ENCODE measurements around the gene PTPN7. TPM values are rescaled to one million over a fixed set of nuclear protein-coding genes. Genes with fewer than 3 reads are reported as not detected.
A peak's percentile ranks its signal among the peaks of the same experiment; 100 is the strongest.
"Not testable (repeated sequence)": the region's sequence is repeated elsewhere in the genome, so short reads cannot be mapped to it uniquely, and the experiment has no call there.

Gene PTPN7
- total and polyA plus RNA-seq, 4 donors: 0.98 to 2.5 (median 1.4) TPM

DNA sequence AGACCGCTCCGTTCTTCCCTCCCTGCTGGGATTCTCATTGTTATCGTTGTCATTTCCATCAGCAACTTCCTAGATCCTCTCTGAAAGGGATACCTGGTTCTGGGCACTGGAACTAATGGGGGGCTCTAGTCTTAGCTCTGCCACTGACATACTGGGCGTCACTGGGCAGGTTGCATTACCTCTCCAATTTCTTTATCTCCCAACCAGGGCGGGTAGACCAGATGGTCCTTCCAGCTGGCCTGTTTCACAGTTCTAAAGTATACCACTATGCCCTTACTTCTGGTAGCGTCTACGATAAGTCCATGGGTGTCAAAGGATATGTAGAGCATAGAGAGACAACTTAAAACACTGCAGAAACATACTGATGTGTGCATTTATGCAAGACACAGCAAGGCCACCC is 36.3 kb downstream of the PTPN7 start:
- DNase-seq (ENCODE audit: low read depth in 4 of 6, low spot score in 6 of 6): no peak
- Histone ChIP-seq H3K4me3 (ENCODE audit: low read depth, low read length) (peak overlapping the region; percentile 22), H3K27ac (ENCODE audit: low read depth, low read length) (peak overlapping the region; percentile 4), H3K36me3 (ENCODE audit: control insufficient read depth, insufficient read depth, low read length) (peaks cover 13% of the 10 kb centered on the region), H3K4me1 (ENCODE audit: control insufficient read depth, insufficient read depth, low read length) (peaks cover 76% of the 10 kb centered on the region), H3K27me3 (ENCODE audit: control insufficient read depth, insufficient read depth, low read length) (no peaks in the 10 kb centered on the region), H3K9me3 (ENCODE audit: control insufficient read depth, insufficient read depth, low read length) (no peaks in the 10 kb centered on the region)
- 60% methylated on average over 1 of the region's 7 CpGs for WGBS (ENCODE audit: insufficient coverage)

DNA sequence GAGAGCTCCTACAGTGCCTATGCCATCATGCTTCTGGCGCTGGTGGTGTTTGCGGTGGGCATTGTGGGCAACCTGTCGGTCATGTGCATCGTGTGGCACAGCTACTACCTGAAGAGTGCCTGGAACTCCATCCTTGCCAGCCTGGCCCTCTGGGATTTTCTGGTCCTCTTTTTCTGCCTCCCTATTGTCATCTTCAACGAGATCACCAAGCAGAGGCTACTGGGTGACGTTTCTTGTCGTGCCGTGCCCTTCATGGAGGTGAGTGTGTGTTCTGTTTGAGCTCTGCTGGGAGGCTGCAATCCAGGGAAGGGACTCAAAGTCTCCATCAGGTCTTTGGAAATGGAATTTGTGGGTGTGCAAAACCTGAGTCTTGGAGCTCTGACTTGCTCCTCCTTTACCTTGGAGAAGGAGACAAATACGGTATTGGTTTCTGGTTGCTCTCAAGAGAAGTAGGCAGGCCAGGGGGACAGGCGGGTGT is 37.0 kb downstream of the PTPN7 start:
- no peak for DNase-seq (ENCODE audit: low read depth in 4 of 6, low spot score in 6 of 6)
- WGBS (ENCODE audit: insufficient coverage): 93% methylated on average over 9 of the region's 10 CpGs
- H3K4me1 ChIP-seq (ENCODE audit: control insufficient read depth, insufficient read depth, low read length): peaks cover 68% of the 10 kb centered on the region
- H3K27me3 ChIP-seq (ENCODE audit: control insufficient read depth, insufficient read depth, low read length): no peaks in the 10 kb centered on the region
- peak overlapping the region; percentile 61 for H3K27ac ChIP-seq (ENCODE audit: low read depth, low read length)
- peaks cover 9% of the 10 kb centered on the region for H3K36me3 ChIP-seq (ENCODE audit: control insufficient read depth, insufficient read depth, low read length)
- H3K4me3 ChIP-seq (ENCODE audit: low read depth, low read length): peak overlapping the region; percentile 22
- H3K9me3 ChIP-seq (ENCODE audit: control insufficient read depth, insufficient read depth, low read length): no peaks in the 10 kb centered on the region

DNA sequence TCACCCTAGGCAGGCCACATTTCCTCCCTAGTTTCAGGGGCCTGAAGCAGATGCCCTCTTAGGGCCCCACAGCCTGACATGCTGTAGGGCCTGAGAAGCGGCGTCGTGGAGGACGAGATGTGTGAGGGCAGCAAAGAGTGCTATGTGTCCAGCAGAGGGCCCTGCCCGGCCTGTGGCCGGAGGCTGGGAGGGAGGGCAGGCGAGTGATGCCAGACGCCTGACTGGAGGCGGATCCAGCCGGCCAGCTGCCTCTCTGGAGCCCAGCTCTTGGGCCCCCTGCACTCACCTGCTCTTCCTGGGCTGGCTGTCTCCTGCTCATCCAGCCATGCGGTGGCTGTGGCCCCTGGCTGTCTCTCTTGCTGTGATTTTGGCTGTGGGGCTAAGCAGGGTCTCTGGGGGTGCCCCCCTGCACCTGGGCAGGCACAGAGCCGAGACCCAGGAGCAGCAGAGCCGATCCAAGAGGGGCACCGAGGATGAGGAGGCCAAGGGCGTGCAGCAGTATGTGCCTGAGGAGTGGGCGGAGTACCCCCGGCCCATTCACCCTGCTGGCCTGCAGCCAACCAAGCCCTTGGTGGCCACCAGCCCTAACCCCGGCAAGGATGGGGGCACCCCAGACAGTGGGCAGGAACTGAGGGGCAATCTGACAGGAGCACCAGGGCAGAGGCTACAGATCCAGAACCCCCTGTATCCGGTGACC is 37.6 kb downstream of the PTPN7 start, which contains the start of gene GPR37L1:
Gene GPR37L1, plus strand, starts transcription at position 279 of the 697 bp plus-strand sequence. Its CDS starts 47 bp downstream, at position 326.
- H3K27me3 ChIP-seq (ENCODE audit: control insufficient read depth, insufficient read depth, low read length): no peaks in the 10 kb centered on the region
- H3K36me3 ChIP-seq (ENCODE audit: control insufficient read depth, insufficient read depth, low read length): peaks cover 3% of the 10 kb centered on the region
- no peaks in the 10 kb centered on the region for H3K9me3 ChIP-seq (ENCODE audit: control insufficient read depth, insufficient read depth, low read length)
- peak within 1 kb of the TSS; percentile 61 for H3K27ac ChIP-seq (ENCODE audit: low read depth, low read length)
- peaks cover 62% of the 10 kb centered on the region for H3K4me1 ChIP-seq (ENCODE audit: control insufficient read depth, insufficient read depth, low read length)
- peak within 1 kb of the TSS; percentile 22 for H3K4me3 ChIP-seq (ENCODE audit: low read depth, low read length)
- 51% methylated on average over 19 of the region's 19 CpGs for WGBS (ENCODE audit: insufficient coverage)
- DNase-seq (ENCODE audit: low read depth in 4 of 6, low spot score in 6 of 6): peak in 2 of 6 donors; percentile 33 to 74

DNA sequence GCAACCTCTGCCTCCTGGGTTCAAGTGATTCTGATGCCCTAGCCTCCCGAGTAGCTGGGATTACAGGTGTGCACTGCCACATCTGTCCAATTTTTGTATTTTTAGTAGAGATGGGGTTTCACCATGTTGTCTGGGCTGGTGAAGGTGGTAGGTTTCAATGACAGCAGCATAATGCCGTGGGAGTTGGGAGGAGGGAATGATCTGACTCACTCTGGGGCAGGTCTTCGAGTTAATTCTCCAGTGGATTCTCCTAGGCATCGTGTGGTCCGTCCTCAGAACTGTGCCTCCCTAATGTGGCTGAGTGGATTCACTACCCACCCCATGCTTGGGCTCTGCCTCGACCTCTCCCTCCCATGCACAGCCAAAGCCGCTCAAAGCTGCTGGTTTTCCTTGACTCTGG is 39.4 kb downstream of the PTPN7 start:
- DNase-seq (ENCODE audit: low read depth in 4 of 6, low spot score in 6 of 6): no peak
- no peak overlapping the region for H3K27ac ChIP-seq (ENCODE audit: low read depth, low read length)
- no peak overlapping the region for H3K4me3 ChIP-seq (ENCODE audit: low read depth, low read length)
- peaks cover 44% of the 10 kb centered on the region for H3K4me1 ChIP-seq (ENCODE audit: control insufficient read depth, insufficient read depth, low read length)
- H3K27me3 ChIP-seq (ENCODE audit: control insufficient read depth, insufficient read depth, low read length): no peaks in the 10 kb centered on the region
- no peaks in the 10 kb centered on the region for H3K36me3 ChIP-seq (ENCODE audit: control insufficient read depth, insufficient read depth, low read length)
- no peaks in the 10 kb centered on the region for H3K9me3 ChIP-seq (ENCODE audit: control insufficient read depth, insufficient read depth, low read length)
- WGBS (ENCODE audit: insufficient coverage): 89% methylated on average over 6 of the region's 7 CpGs

DNA sequence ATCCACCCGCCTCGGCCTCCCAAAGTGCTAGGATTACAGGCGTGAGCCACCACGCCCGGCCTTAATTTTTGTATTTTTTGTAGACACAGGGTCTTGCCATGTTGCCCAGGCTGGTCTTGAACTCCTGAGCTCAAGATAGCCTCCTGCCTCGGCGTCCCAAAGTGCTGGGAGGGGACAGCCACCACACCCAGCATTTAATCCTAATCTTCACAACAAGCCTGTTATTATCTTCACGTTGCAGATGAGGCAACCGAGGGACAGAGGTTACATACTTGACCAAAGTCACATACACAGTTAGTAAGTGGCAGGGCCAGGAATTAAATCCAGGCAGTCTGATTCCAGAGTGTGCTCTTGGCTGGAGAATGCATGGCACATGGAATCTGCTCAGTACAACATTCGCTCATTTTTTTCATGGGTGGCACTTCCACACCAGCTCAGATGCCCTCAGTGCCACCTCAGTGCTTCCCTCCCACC is 42.5 kb downstream of the PTPN7 start:
- H3K4me3 ChIP-seq (ENCODE audit: low read depth, low read length): no peak overlapping the region
- H3K4me1 ChIP-seq (ENCODE audit: control insufficient read depth, insufficient read depth, low read length): peaks cover 27% of the 10 kb centered on the region
- H3K9me3 ChIP-seq (ENCODE audit: control insufficient read depth, insufficient read depth, low read length): no peaks in the 10 kb centered on the region
- H3K27me3 ChIP-seq (ENCODE audit: control insufficient read depth, insufficient read depth, low read length): no peaks in the 10 kb centered on the region
- no peak for DNase-seq (ENCODE audit: low read depth in 4 of 6, low spot score in 6 of 6)
- WGBS (ENCODE audit: insufficient coverage): 76% methylated on average over 8 of the region's 10 CpGs
- H3K36me3 ChIP-seq (ENCODE audit: control insufficient read depth, insufficient read depth, low read length): no peaks in the 10 kb centered on the region
- no peak overlapping the region for H3K27ac ChIP-seq (ENCODE audit: low read depth, low read length)

DNA sequence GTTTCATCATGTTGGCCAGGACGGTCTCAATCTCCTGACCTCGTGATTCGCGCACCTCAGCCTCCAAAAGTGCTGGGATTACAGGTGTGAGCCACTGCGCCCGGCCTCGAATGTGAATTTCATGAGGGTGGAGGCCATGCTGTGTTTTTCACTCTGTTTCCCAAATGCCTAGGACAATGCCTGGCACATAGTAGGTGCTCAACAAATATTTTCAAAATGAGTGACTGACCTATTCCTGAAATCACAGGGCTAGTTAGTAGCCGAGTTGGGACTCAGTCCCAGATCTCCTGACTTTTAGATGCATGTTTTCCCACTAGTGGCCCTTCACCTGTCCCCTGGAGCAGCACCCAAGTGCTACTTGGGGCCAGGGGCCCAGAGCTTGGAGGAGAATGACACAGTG is 44.1 kb downstream of the PTPN7 start:
- WGBS (ENCODE audit: insufficient coverage): over 99% methylated on average over 8 of the region's 8 CpGs
- H3K27ac ChIP-seq (ENCODE audit: low read depth, low read length): no peak overlapping the region

DNA sequence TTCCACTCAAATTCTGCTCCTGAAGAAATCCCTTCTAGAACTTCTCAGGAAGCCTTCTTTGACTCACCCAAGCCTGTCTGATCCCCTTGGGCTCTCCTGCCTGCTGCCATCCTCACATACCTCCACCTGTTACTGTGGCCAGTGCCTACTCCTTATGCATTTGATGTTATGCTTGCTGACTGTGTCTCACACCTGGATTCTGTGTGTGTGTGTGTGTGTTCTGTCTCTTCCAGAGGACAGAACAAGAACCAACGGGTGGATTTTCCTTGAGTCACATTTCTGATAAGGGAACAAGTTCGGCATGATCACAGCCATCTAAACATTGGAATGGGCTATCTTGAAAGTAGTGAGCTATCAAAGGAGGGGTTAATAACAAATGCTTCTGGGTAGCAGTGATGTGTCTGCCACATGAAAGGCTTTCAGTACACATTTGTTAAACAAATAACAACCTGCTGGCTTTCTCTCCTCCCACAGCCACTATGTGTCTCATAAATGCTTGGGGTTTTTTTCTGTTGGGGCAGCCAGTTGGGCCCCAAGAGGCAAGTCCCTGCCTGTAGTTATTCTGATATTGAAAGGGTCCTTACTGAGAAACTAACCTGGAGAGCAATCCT is 46.6 kb downstream of the PTPN7 start:
- no CpG with 5 or more reads among the region's 2 CpGs for WGBS (ENCODE audit: insufficient coverage)
- no peaks in the 10 kb centered on the region for H3K27me3 ChIP-seq (ENCODE audit: control insufficient read depth, insufficient read depth, low read length)
- H3K9me3 ChIP-seq (ENCODE audit: control insufficient read depth, insufficient read depth, low read length): no peaks in the 10 kb centered on the region
- no peak for DNase-seq (ENCODE audit: low read depth in 4 of 6, low spot score in 6 of 6)
- peak overlapping the region; percentile 19 for H3K27ac ChIP-seq (ENCODE audit: low read depth, low read length)
- H3K36me3 ChIP-seq (ENCODE audit: control insufficient read depth, insufficient read depth, low read length): no peaks in the 10 kb centered on the region
- H3K4me1 ChIP-seq (ENCODE audit: control insufficient read depth, insufficient read depth, low read length): peaks cover 16% of the 10 kb centered on the region
- H3K4me3 ChIP-seq (ENCODE audit: low read depth, low read length): no peak overlapping the region

More for the DNA sequence above, 44.1 kb downstream of the PTPN7 start:
- H3K4me3 ChIP-seq (ENCODE audit: low read depth, low read length): no peak overlapping the region
- H3K27me3 ChIP-seq (ENCODE audit: control insufficient read depth, insufficient read depth, low read length): no peaks in the 10 kb centered on the region
- no peaks in the 10 kb centered on the region for H3K36me3 ChIP-seq (ENCODE audit: control insufficient read depth, insufficient read depth, low read length)
- DNase-seq (ENCODE audit: low read depth in 4 of 6, low spot score in 6 of 6): no peak
- peaks cover 20% of the 10 kb centered on the region for H3K4me1 ChIP-seq (ENCODE audit: control insufficient read depth, insufficient read depth, low read length)
- H3K9me3 ChIP-seq (ENCODE audit: control insufficient read depth, insufficient read depth, low read length): no peaks in the 10 kb centered on the region

DNA sequence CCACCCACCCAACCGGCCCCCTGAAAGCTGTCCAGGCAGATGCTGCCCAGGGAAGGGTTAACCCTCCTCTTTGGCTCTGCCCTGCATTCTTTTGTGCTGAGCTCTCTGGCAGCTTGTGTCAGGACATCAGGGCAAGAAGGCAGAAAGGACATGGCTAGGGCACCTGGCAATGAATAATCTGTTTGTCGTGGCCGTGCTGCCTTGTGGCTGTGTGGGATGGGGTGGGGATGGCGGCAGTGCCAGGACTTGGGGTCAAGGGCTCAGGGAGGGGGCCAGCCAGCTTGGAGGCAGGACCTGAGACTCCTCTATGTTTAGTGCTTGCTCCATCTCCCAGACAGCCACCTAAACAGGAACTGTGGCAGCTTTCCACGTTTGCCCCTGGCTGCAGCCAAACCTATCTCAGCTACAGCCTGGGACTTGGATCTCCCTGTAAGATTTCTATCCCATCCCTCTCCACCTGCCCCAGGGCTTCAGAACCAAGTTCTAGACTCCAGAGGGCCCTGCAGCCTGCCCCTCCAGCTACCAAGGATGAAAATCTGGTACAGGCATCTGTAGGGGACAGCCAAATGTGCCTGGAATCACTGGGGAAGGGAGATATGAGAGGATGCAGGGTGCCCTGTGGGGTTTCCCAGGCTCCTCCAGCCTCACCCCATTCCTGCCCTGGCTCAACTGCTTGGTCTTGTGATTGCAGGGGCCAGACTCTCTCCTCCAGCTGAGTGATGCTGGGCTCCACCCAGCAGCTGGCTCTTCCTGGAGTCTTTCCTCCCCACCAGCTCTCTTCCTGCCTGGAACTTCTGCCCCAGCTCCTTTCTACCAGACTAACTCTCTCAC is 47.3 kb downstream of the PTPN7 start:
- Histone ChIP-seq H3K9me3 (ENCODE audit: control insufficient read depth, insufficient read depth, low read length) (no peaks in the 10 kb centered on the region), H3K27me3 (ENCODE audit: control insufficient read depth, insufficient read depth, low read length) (no peaks in the 10 kb centered on the region), H3K4me1 (ENCODE audit: control insufficient read depth, insufficient read depth, low read length) (peaks cover 21% of the 10 kb centered on the region), H3K27ac (ENCODE audit: low read depth, low read length) (peak overlapping the region; percentile 19), H3K4me3 (ENCODE audit: low read depth, low read length) (no peak overlapping the region), H3K36me3 (ENCODE audit: control insufficient read depth, insufficient read depth, low read length) (no peaks in the 10 kb centered on the region)
- 19% methylated on average over 5 of the region's 5 CpGs for WGBS (ENCODE audit: insufficient coverage)
- DNase-seq (ENCODE audit: low read depth in 4 of 6, low spot score in 6 of 6): peak in 1 of 6 donors; percentile 55

DNA sequence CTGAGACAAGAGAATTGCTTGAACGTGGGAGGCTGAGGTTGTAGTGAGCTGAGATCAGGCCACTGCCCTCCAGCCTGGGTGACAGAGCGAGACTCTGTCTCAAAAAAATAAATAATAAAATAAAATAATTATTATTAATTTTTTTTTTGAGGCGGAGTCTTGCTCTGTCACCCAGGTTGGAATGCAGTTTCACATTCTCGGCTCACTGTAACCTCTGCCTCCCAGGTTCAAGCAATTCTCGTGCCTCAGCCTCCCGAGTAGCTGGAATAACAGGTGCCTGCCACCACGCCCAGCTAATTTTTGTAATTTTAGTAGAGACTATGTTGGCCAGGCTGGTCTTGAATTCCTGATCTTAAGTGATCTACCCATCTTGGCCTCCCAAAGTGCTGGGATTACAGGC is 48.8 kb downstream of the PTPN7 start:
- WGBS (ENCODE audit: insufficient coverage): 100% methylated on average over 2 of the region's 7 CpGs
- not testable (repeated sequence) for H3K27me3 ChIP-seq (ENCODE audit: control insufficient read depth, insufficient read depth, low read length)

More for the DNA sequence above, 48.8 kb downstream of the PTPN7 start:
- DNase-seq (ENCODE audit: low read depth in 4 of 6, low spot score in 6 of 6); H3K36me3 ChIP-seq (ENCODE audit: control insufficient read depth, insufficient read depth, low read length); H3K27ac ChIP-seq (ENCODE audit: low read depth, low read length); H3K4me3 ChIP-seq (ENCODE audit: low read depth, low read length); H3K9me3 ChIP-seq (ENCODE audit: control insufficient read depth, insufficient read depth, low read length): not testable (repeated sequence)
- peaks cover 35% of the 10 kb centered on the region for H3K4me1 ChIP-seq (ENCODE audit: control insufficient read depth, insufficient read depth, low read length)

All from spinal cord (tissue), 10 donors.